ENCODE data around the gene OR2K2. TPM values are rescaled to one million over a fixed set of nuclear protein-coding genes. Genes with fewer than 3 reads are reported as not detected.
"Not testable (repeated sequence)": the region's sequence is repeated elsewhere in the genome, so short reads cannot be mapped to it uniquely, and the experiment has no call there.

OR2K2 gene
- total RNA-seq, 4 donors from 2014 or later = not detected

- DNase-seq = no peak
- no peak overlapping the region for H3K4me3 ChIP-seq
- TF ChIP-seq POLR2A (IDR thresholded peaks at IDR 0.05) (no peak), CTCF (IDR thresholded peaks at IDR 0.05) (no peak)
- H3K9me3 ChIP-seq = no peaks in the 10 kb centered on the region
- H3K36me3 ChIP-seq = no peaks in the 10 kb centered on the region
- H3K27me3 ChIP-seq = no peaks in the 10 kb centered on the region
- H3K27ac ChIP-seq = no peak overlapping the region
- H3K4me1 ChIP-seq = no peaks in the 10 kb centered on the region
Measured at GRCh38 chr9:111294691-111295451, 35.2 kb downstream of the OR2K2 start.

GRCh38 chr9:111287127-111287526 lies 42.9 kb downstream of the OR2K2 start:
- Histone ChIP-seq H3K4me3 (no peak overlapping the region), H3K27me3 (no peaks in the 10 kb centered on the region), H3K4me1 (no peaks in the 10 kb centered on the region), H3K9me3 (no peaks in the 10 kb centered on the region), H3K27ac (no peak overlapping the region), H3K36me3 (no peaks in the 10 kb centered on the region)
- TF ChIP-seq CTCF (IDR thresholded peaks at IDR 0.05) = no peak
- TF ChIP-seq POLR2A (IDR thresholded peaks at IDR 0.05) = no peak
- no peak for DNase-seq

- Histone ChIP-seq H3K27me3 (no peaks in the 10 kb centered on the region), H3K9me3 (no peaks in the 10 kb centered on the region), H3K27ac (peak overlapping the region in 2 of 4 donors; percentile 31 to 35), H3K4me1 (no peaks in the 10 kb centered on the region), H3K36me3 (no peaks in the 10 kb centered on the region), H3K4me3 (no peak overlapping the region)
- TF ChIP-seq CTCF (IDR thresholded peaks at IDR 0.05) = no peak
- no peak for TF ChIP-seq POLR2A (IDR thresholded peaks at IDR 0.05)
- no peak for DNase-seq
Measured at GRCh38 chr9:111284703-111285102, 45.3 kb downstream of the OR2K2 start.

GRCh38 chr9:111282845-111283244 lies 47.2 kb downstream of the OR2K2 start:
- Histone ChIP-seq H3K4me3 (no peak overlapping the region), H3K4me1 (no peaks in the 10 kb centered on the region), H3K27me3 (no peaks in the 10 kb centered on the region), H3K36me3 (no peaks in the 10 kb centered on the region), H3K27ac (no peak overlapping the region), H3K9me3 (no peaks in the 10 kb centered on the region)
- DNase-seq = no peak
- TF ChIP-seq CTCF (IDR thresholded peaks at IDR 0.05) (no peak), POLR2A (IDR thresholded peaks at IDR 0.05) (no peak)

- H3K4me3 ChIP-seq, H3K36me3 ChIP-seq, H3K9me3 ChIP-seq, H3K27me3 ChIP-seq, H3K4me1 ChIP-seq, DNase-seq, H3K27ac ChIP-seq: not testable (repeated sequence)
Measured at GRCh38 chr9:111280795-111281194, 49.2 kb downstream of the OR2K2 start.

Other genes starting within 250 kb of the OR2K2 start
- 100 to 1,000 TPM; 108 to 179 (median 133) TPM for gene ECPAS, start 154.2 kb upstream of the OR2K2 start, total RNA-seq
- gene ZNF483, start 195.0 kb upstream of the OR2K2 start, total RNA-seq = 1 to 10 TPM; 1.6 to 5.8 (median 2.7) TPM

Measured in Peyer's patch (tissue), 4 donors.